Gastroesophageal sphincter (tissue), 4 donors: ENCODE results near the gene PEPD. TPM values are rescaled to one million over a fixed set of nuclear protein-coding genes. Genes with fewer than 3 reads are reported as not detected.

Source experiments
- ATAC-seq: fragments of 150-250 bp; one replicate; pipeline ENCODE4 v1.9.1; 2016; ENCODE audit warnings: mild to moderate bottlenecking, moderate library complexity
- H3K27ac ChIP-seq, 4 donors: fragments of 200-600 bp; sonication (generic) in 3 of 4; 1 replicate in 3 of 4; 2 replicates in 1 of 4; pipeline ENCODE4 v1.5.1; 2016 to 2019
- H3K27me3 ChIP-seq: fragments of 200-600 bp; sonication (generic); one replicate; pipeline ENCODE4 v1.5.1; 2019
- H3K36me3 ChIP-seq, 2 donors: fragments of 200-600 bp; sonication (generic); one replicate each; pipeline ENCODE4 v1.5.1; 2019; ENCODE audit warnings: control low read depth in 1 of 2
- H3K4me1 ChIP-seq, 3 donors: fragments of 200-600 bp; sonication (generic); 1 replicate in 2 of 3; 2 replicates in 1 of 3; pipeline ENCODE4 v1.5.1; 2016 to 2019; ENCODE audit warnings: control low read depth in 2 of 3
- H3K4me3 ChIP-seq, 2 donors: fragments of 200-600 bp; sonication (generic); one replicate each; pipeline ENCODE4 v1.5.1; 2019; ENCODE audit warnings: mild to moderate bottlenecking in 1 of 2, moderate library complexity in 1 of 2
- H3K9me3 ChIP-seq, 3 donors: fragments of 200-600 bp; sonication (generic); one replicate each; pipeline ENCODE4 v1.5.1; 2017 to 2019; ENCODE audit warnings: control low read depth in 2 of 3
- CTCF ChIP-seq, 4 experiments: fragments of 200-600 bp in 2 of 4; fragments of 450-650 bp in 2 of 4; sonication (generic) in 1 of 4; IDR thresholded peaks; one replicate each; pipeline ENCODE4 v1.5.1; 2017 to 2019; ENCODE audit warnings: antibody characterized with exemption in 4 of 4, mild to moderate bottlenecking in 2 of 4, moderate library complexity in 2 of 4
- EP300 ChIP-seq: sonication (generic); formaldehyde crosslinking; IDR thresholded peaks from one replicate; pipeline ENCODE4 v1.6.1; 2017; ENCODE audit warnings: antibody characterized with exemption, mild to moderate bottlenecking
- POLR2A ChIP-seq, 2 donors: fragments of 450-650 bp; IDR thresholded peaks; one replicate each; pipeline ENCODE4 v1.6.1; 2017; ENCODE audit warnings: antibody characterized with exemption in 2 of 2, mild to moderate bottlenecking in 2 of 2, moderate library complexity in 1 of 2
- POLR2AphosphoS5 ChIP-seq: sonication (generic); formaldehyde crosslinking; IDR thresholded peaks from one replicate; pipeline ENCODE4 v1.6.1; 2017; ENCODE audit warnings: antibody characterized with exemption
- WGBS, 2 donors: methylation state at CpG; one replicate each; pipeline ENCODE4 v1.1.5; 2018; ENCODE audit warnings: low coverage in 1 of 2; 5-methylcytosine and 5-hydroxymethylcytosine counted together
- total RNA-seq, 4 donors: library from RNA; depleted of rRNA; stranded (reverse); fragments of >200 nt; gene quantifications; one replicate each; pipeline ENCODE4 v1.1.0, GENCODE V29; 2016

The PEPD gene
- total RNA-seq, 4 donors from 2014 or later, result 61.3 to 77.7 (median 69.6) TPM

- no CpG with 5 or more reads among the region's 24 CpGs for WGBS, 2 donors
- TF ChIP-seq CTCF (IDR thresholded peaks at IDR 0.05) (no peak), POLR2AphosphoS5 (no peak), EP300 (no peak), POLR2A (IDR thresholded peaks at IDR 0.05) (no peak)
- Histone ChIP-seq H3K27ac (no peak overlapping the region), H3K4me1 (peaks cover 0 to 11% (median 0%) of the 10 kb centered on the region in 3 donors), H3K36me3 (peaks cover 0 to 54% of the 10 kb centered on the region in 2 donors), H3K9me3 (no peaks in the 10 kb centered on the region), H3K27me3 (no peaks in the 10 kb centered on the region), H3K4me3 (no peak overlapping the region)
- ATAC-seq, result no peak
Observed at GRCh38 chr19:33461256-33462111, 60.1 kb downstream of the PEPD start.

GRCh38 chr19:33460221-33460908 lies 61.2 kb downstream of the PEPD start:
- H3K4me1 ChIP-seq, result no peaks in the 10 kb centered on the region
- H3K36me3 ChIP-seq, result peaks cover 0 to 60% of the 10 kb centered on the region in 2 donors
- H3K4me3 ChIP-seq, result no peak overlapping the region
- H3K9me3 ChIP-seq, result no peaks in the 10 kb centered on the region
- ATAC-seq, result no peak
- TF ChIP-seq POLR2AphosphoS5 (no peak), EP300 (no peak), POLR2A (IDR thresholded peaks at IDR 0.05) (no peak), CTCF (IDR thresholded peaks at IDR 0.05) (no peak)
- H3K27me3 ChIP-seq, result no peaks in the 10 kb centered on the region
- H3K27ac ChIP-seq, result no peak overlapping the region
- WGBS, 2 donors, result 95 to 100% methylated on average over 3 to 4 of the region's 18 CpGs

GRCh38 chr19:33459222-33460090 lies 62.1 kb downstream of the PEPD start:
- no peak for ATAC-seq
- Histone ChIP-seq H3K27me3 (no peaks in the 10 kb centered on the region), H3K4me1 (no peaks in the 10 kb centered on the region), H3K27ac (no peak overlapping the region), H3K36me3 (peaks cover 0 to 59% of the 10 kb centered on the region in 2 donors), H3K4me3 (no peak overlapping the region), H3K9me3 (no peaks in the 10 kb centered on the region)
- no peak for TF ChIP-seq POLR2A (IDR thresholded peaks at IDR 0.05)
- 86 to 88% methylated on average over 17 to 22 of the region's 23 CpGs for WGBS, 2 donors

- no peak for TF ChIP-seq POLR2A (IDR thresholded peaks at IDR 0.05)
- TF ChIP-seq EP300, result no peak
- TF ChIP-seq POLR2AphosphoS5, result no peak
- no peak for TF ChIP-seq CTCF (IDR thresholded peaks at IDR 0.05)
- no peaks in the 10 kb centered on the region for H3K4me1 ChIP-seq
- no peak for ATAC-seq
- no peaks in the 10 kb centered on the region for H3K9me3 ChIP-seq
- H3K27me3 ChIP-seq, result no peaks in the 10 kb centered on the region
- H3K36me3 ChIP-seq, result peaks cover 0 to 53% of the 10 kb centered on the region in 2 donors
- 86 to 100% methylated on average over 2 to 4 of the region's 12 CpGs for whole genome bisulfite sequencing, 2 donors
- no peak overlapping the region for H3K27ac ChIP-seq
- no peak overlapping the region for H3K4me3 ChIP-seq
Observed at GRCh38 chr19:33458807-33459206, 62.8 kb downstream of the PEPD start.

GRCh38 chr19:33458171-33458633 lies 63.4 kb downstream of the PEPD start:
- 94 to 97% methylated on average over 6 to 7 of the region's 8 CpGs for WGBS, 2 donors
- peaks cover 0 to 52% of the 10 kb centered on the region in 2 donors for H3K36me3 ChIP-seq
- H3K4me1 ChIP-seq, result no peaks in the 10 kb centered on the region
- no peak for ATAC-seq
- H3K27me3 ChIP-seq, result no peaks in the 10 kb centered on the region
- no peak overlapping the region for H3K4me3 ChIP-seq
- H3K27ac ChIP-seq, result no peak overlapping the region
- H3K9me3 ChIP-seq, result no peaks in the 10 kb centered on the region
- no peak for TF ChIP-seq EP300
- no peak for TF ChIP-seq CTCF (IDR thresholded peaks at IDR 0.05)
- TF ChIP-seq POLR2AphosphoS5, result no peak
- no peak for TF ChIP-seq POLR2A (IDR thresholded peaks at IDR 0.05)
